ENCODE measurements around the gene C5orf47. TPM values are rescaled to one million over a fixed set of nuclear protein-coding genes. Genes with fewer than 3 reads are reported as not detected.

C5orf47 gene
- total RNA-seq, 4 donors from 2014 or later: not detected

- no peaks in the 10 kb centered on the region for H3K9me3 ChIP-seq
- H3K4me1 ChIP-seq: no peaks in the 10 kb centered on the region
- no peak overlapping the region for H3K27ac ChIP-seq
- no peak for TF ChIP-seq POLR2A (IDR thresholded peaks at IDR 0.05)
- TF ChIP-seq POLR2AphosphoS5 (IDR thresholded peaks at IDR 0.05): no peak
- no peak for TF ChIP-seq EP300 (IDR thresholded peaks at IDR 0.05; ENCODE audit: low read depth)
- TF ChIP-seq CTCF (IDR thresholded peaks at IDR 0.05): no peak
- no peaks in the 10 kb centered on the region for H3K36me3 ChIP-seq
- intact Hi-C loops (cut with DNase I; ENCODE audit: low total_unique reads) (no loop called here), in situ Hi-C loops (cut with MboI; ENCODE audit: low pct_ligation_motif_present in 1 of 4, low pct_unique_long_range_greater_than_20kb in 1 of 4, low sequenced_read_pairs in 3 of 4) (no loop called here)
- no peak for DNase-seq
- H3K27me3 ChIP-seq: peaks cover 22% of the 10 kb centered on the region
- WGBS, 2 donors (ENCODE audit: low coverage in 1 of 2): 72 to 78% methylated on average over 4 of the region's 4 CpGs
- H3K4me3 ChIP-seq: no peak overlapping the region
Observed at GRCh38 chr5:174000076-174000475, 11.1 kb downstream of the C5orf47 start.

- no peak for DNase-seq
- peaks cover 4% of the 10 kb centered on the region for H3K27me3 ChIP-seq
- no peaks in the 10 kb centered on the region for H3K36me3 ChIP-seq
- H3K4me3 ChIP-seq: no peak overlapping the region
- no peak overlapping the region for H3K27ac ChIP-seq
- intact Hi-C loops (cut with DNase I; ENCODE audit: low total_unique reads) (no loop called here), in situ Hi-C loops (cut with MboI; ENCODE audit: low pct_ligation_motif_present in 1 of 4, low pct_unique_long_range_greater_than_20kb in 1 of 4, low sequenced_read_pairs in 3 of 4) (no loop called here)
- H3K4me1 ChIP-seq: no peaks in the 10 kb centered on the region
- TF ChIP-seq CTCF (IDR thresholded peaks at IDR 0.05): no peak
- TF ChIP-seq POLR2AphosphoS5 (IDR thresholded peaks at IDR 0.05): no peak
- no peak for TF ChIP-seq POLR2A (IDR thresholded peaks at IDR 0.05)
- TF ChIP-seq EP300 (IDR thresholded peaks at IDR 0.05; ENCODE audit: low read depth): no peak
- no peaks in the 10 kb centered on the region for H3K9me3 ChIP-seq
Observed at GRCh38 chr5:174003795-174004194, 14.8 kb downstream of the C5orf47 start.

- TF ChIP-seq EP300 (IDR thresholded peaks at IDR 0.05; ENCODE audit: low read depth) (no peak), POLR2A (IDR thresholded peaks at IDR 0.05) (no peak), POLR2AphosphoS5 (IDR thresholded peaks at IDR 0.05) (no peak), CTCF (IDR thresholded peaks at IDR 0.05) (no peak)
- H3K4me1 ChIP-seq: no peaks in the 10 kb centered on the region
- no peaks in the 10 kb centered on the region for H3K27me3 ChIP-seq
- no peak overlapping the region for H3K27ac ChIP-seq
- 89 to 96% methylated on average over 4 to 5 of the region's 5 CpGs for WGBS, 2 donors (ENCODE audit: low coverage in 1 of 2)
- in situ Hi-C loops (cut with MboI; ENCODE audit: low pct_ligation_motif_present in 1 of 4, low pct_unique_long_range_greater_than_20kb in 1 of 4, low sequenced_read_pairs in 3 of 4) (no loop called here), intact Hi-C loops (cut with DNase I; ENCODE audit: low total_unique reads) (no loop called here)
- DNase-seq: no peak
- no peaks in the 10 kb centered on the region for H3K9me3 ChIP-seq
- no peaks in the 10 kb centered on the region for H3K36me3 ChIP-seq
- no peak overlapping the region for H3K4me3 ChIP-seq
Observed at GRCh38 chr5:174008922-174009321, 20.0 kb downstream of the C5orf47 start.

- no peak for TF ChIP-seq POLR2A (IDR thresholded peaks at IDR 0.05)
- no peak for TF ChIP-seq POLR2AphosphoS5 (IDR thresholded peaks at IDR 0.05)
- no peak for TF ChIP-seq CTCF (IDR thresholded peaks at IDR 0.05)
- TF ChIP-seq EP300 (IDR thresholded peaks at IDR 0.05; ENCODE audit: low read depth): no peak
- intact Hi-C loops (cut with DNase I; ENCODE audit: low total_unique reads): no loop called here
- Histone ChIP-seq H3K4me1 (no peaks in the 10 kb centered on the region), H3K27ac (no peak overlapping the region), H3K9me3 (no peaks in the 10 kb centered on the region), H3K4me3 (no peak overlapping the region), H3K27me3 (no peaks in the 10 kb centered on the region), H3K36me3 (no peaks in the 10 kb centered on the region)
- in situ Hi-C loops (cut with MboI; ENCODE audit: low pct_ligation_motif_present in 1 of 4, low pct_unique_long_range_greater_than_20kb in 1 of 4, low sequenced_read_pairs in 3 of 4): no loop called here
- 46 to 67% methylated on average over 1 of the region's 1 CpG for WGBS, 2 donors (ENCODE audit: low coverage in 1 of 2)
- DNase-seq: no peak
Observed at GRCh38 chr5:174010365-174010764, 21.4 kb downstream of the C5orf47 start.

Measured in transverse colon (tissue), 4 donors.